ENCODE data around the gene ACADM.

DNA sequence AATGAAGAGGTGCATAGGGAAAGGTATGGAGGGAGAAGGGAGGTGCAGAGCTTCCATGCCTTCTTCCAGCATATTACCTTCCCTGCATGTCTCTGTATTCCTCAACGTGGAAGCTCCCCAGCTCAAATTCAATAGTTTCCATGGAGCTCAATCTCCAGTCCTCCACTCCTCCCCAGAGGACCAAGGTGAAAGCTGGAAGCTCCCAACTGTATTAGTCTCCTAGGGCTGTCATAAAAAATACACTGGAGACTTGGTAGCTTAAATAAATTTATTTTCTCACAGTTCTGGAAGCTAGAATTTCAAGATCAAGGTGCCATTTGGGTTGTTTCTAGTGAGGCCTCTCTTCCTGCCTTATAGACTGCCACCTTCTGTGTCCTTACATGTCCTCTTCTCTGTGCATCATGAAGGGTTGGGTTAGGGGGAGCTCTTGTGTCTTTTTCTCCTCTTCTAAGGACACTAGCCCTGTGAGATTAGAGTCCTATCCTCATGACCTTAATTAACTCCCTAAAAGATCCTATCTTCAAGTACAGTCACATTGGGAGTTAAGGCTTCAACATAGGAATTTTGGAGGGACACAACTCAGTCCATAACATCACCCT, 39.6 kb downstream of the ACADM start:
- TF ChIP-seq, protein P1, sequence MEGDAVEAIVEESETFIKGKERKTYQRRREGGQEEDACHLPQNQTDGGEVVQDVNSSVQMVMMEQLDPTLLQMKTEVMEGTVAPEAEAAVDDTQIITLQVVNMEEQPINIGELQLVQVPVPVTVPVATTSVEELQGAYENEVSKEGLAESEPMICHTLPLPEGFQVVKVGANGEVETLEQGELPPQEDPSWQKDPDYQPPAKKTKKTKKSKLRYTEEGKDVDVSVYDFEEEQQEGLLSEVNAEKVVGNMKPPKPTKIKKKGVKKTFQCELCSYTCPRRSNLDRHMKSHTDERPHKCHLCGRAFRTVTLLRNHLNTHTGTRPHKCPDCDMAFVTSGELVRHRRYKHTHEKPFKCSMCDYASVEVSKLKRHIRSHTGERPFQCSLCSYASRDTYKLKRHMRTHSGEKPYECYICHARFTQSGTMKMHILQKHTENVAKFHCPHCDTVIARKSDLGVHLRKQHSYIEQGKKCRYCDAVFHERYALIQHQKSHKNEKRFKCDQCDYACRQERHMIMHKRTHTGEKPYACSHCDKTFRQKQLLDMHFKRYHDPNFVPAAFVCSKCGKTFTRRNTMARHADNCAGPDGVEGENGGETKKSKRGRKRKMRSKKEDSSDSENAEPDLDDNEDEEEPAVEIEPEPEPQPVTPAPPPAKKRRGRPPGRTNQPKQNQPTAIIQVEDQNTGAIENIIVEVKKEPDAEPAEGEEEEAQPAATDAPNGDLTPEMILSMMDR (IDR thresholded peaks at IDR 0.05) = no peak
- TF ChIP-seq EZH2 (IDR thresholded peaks at IDR 0.05) = no peak
- no peak for TF ChIP-seq EZH2phosphoT487 (IDR thresholded peaks at IDR 0.05)

Data from neural progenitor cell (in vitro differentiated cells).